ENCODE measurements around the gene ECSCR.

The ECSCR gene

DNA sequence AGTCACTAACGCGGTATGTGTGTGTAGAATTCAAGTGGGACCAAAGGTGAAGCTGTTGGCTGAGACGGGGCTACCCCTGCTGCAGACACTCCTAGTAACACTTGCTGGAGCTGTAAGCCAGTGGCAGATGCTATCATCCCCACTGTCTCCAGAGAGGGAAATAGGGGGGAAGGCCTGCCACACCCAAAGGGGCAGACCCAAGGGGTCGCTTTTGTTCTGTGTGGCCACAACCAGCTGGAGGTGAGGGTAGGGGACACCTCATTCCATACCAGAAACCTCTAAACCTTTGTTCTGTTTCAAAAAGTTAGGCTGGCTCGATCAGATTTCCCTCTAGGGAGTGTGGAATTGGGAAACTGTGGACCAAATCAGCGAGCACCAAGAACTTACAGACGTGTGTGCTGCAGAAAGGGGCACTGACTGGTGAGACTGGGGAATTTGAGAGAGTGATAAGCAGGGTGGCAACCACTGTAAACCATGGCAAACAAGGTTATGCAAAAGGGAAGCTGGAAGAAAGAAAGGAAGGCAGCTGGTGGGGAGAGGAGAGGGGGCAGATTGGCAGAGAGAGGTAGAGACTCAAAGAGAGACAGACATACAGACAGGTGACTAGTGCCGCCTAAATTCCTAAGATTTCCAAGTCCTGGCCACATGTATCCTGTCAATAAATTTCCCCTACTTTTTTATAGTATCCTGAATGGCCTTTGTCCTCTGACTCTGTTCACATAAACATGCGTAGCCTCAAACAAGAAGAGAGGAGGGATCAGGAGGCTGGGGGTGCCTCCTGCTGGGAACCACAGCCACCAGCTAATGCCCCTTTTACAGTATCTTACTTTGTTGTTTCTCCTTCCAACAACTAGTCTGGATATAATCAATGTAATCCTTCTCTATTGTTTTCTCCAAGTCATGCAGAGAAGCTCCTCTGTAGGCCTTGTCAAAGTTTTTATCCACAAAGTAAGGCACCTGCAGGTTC lies 43.0 kb downstream of the ECSCR start:
- no peak overlapping the region for H3K4me3 ChIP-seq (ENCODE audit: low read length)
- TF ChIP-seq, protein P1, sequence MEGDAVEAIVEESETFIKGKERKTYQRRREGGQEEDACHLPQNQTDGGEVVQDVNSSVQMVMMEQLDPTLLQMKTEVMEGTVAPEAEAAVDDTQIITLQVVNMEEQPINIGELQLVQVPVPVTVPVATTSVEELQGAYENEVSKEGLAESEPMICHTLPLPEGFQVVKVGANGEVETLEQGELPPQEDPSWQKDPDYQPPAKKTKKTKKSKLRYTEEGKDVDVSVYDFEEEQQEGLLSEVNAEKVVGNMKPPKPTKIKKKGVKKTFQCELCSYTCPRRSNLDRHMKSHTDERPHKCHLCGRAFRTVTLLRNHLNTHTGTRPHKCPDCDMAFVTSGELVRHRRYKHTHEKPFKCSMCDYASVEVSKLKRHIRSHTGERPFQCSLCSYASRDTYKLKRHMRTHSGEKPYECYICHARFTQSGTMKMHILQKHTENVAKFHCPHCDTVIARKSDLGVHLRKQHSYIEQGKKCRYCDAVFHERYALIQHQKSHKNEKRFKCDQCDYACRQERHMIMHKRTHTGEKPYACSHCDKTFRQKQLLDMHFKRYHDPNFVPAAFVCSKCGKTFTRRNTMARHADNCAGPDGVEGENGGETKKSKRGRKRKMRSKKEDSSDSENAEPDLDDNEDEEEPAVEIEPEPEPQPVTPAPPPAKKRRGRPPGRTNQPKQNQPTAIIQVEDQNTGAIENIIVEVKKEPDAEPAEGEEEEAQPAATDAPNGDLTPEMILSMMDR (IDR thresholded peaks at IDR 0.05; ENCODE audit: insufficient read depth, low read depth, low read length, missing control alignments), result no peak
- no peak for DNase-seq (ENCODE audit: low read depth)

DNA sequence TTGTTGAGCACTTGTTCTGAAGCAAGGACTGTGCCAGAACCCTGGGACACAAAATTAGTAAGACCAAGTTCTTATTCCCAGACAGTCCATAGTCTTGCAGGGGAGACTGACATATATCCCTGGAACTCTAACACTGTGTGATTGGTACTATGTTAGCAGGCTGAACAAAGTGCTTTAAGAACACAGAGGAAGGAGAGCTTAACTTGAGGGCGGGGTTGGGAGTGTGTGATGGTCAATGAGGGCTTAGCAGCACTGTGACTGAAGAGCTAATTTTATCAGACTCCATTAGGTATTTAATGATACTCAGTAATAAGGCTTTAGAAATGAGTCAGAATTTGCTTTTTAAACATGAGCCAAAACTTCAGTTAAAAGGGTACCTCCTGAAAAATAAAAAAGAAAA lies 43.8 kb downstream of the ECSCR start:
- H3K4me3 ChIP-seq (ENCODE audit: low read length), result no peak overlapping the region
- TF ChIP-seq, protein P1 (IDR thresholded peaks at IDR 0.05; ENCODE audit: insufficient read depth, low read depth, low read length, missing control alignments), result no peak
- no peak for DNase-seq (ENCODE audit: low read depth)

DNA sequence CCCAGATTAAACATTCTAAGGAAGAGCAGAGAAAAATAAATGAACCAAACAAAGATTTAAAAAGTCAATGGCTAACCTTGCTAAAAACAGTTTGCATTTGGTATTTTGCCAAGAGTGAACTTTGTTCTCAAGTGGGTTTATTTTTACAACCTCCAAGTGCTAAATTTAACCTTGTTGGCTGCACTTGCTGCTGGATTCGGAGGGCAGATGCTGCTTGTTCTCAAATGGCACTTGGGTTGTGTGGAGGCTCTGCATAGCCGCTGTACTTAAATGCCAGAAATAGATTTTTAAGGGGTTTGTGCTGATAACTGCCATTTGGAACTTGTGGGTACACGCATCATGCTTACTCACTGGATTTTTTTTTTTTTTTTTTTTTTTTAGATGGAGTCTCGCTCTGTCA lies 45.3 kb downstream of the ECSCR start:
- peak; percentile 26 for DNase-seq (ENCODE audit: low read depth)
- TF ChIP-seq, protein P1 (IDR thresholded peaks at IDR 0.05; ENCODE audit: insufficient read depth, low read depth, low read length, missing control alignments), result no peak
- H3K4me3 ChIP-seq (ENCODE audit: low read length), result no peak overlapping the region

DNA sequence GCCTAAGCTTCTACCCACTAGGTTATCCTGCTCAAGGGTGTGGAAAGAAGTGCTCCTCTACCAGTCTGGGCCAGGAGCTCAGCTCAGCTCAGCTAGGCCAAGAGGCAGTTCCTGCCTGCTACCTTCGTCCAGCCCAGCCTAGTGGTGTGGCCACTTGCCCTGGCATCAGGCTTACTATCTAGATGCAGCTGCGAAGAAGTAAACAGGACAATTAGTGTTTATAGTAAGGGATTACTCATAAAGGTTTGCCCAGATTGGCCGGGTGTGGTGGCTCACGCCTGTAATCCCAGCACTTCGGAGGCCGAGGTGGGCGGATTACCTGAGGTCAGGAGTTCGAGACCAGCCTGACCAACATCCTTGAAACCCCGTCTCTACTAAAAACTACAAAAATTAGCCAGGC lies 45.9 kb downstream of the ECSCR start:
- H3K4me3 ChIP-seq (ENCODE audit: low read length), result no peak overlapping the region
- no peak for DNase-seq (ENCODE audit: low read depth)
- TF ChIP-seq, protein P1 (IDR thresholded peaks at IDR 0.05; ENCODE audit: insufficient read depth, low read depth, low read length, missing control alignments), result no peak

DNA sequence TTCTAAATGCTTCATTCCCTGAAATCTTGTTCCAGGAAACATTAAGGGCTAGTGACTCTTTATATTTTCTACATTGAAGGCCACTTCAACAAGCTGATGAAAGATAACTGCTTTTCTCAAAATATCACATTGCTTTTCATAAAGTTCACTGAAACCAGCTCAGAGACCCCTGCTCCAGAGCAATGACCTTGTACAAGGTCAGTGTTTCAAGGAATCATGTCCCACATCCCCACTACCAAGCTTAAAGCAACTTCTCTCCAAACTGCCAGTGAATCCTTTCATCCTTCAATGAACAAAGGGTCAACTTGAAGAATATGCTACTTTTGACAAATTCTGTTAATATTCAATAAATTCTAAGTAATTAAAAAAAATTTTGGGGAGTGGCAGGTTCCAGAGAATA lies 46.7 kb downstream of the ECSCR start:
- H3K4me3 ChIP-seq (ENCODE audit: low read length), result no peak overlapping the region
- no peak for DNase-seq (ENCODE audit: low read depth)
- TF ChIP-seq, protein P1 (IDR thresholded peaks at IDR 0.05; ENCODE audit: insufficient read depth, low read depth, low read length, missing control alignments), result no peak

DNA sequence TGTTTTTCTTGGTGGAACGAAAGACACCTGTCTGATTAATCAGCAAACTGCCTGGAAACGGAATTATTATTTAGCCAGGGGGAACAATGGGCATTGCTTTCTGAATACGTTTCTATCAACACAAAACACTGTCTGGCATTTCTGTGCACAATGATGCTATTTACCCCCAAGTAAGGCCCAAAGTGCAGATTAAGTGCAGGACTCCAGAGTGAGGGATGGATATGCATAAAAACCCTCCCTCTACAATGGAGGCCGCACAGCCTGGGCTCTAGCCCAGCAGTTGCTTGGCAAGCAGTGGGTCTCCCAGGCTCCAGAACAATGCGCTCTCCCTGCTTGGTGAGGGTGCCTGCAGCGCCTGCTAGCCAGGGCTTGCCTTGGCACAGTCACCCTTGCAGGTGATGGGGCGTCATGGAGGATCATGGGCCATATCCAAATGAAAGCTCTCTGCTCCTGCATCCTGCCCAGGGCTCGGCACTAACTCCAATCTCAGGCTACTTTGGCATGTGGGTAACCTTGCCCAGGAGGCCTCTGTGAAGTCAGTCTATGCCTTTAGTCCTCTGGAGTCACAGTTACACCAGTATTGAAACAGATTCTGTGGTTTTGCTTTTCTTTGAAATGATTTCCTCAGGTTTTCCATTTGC lies 47.2 kb downstream of the ECSCR start:
- TF ChIP-seq, protein P1 (IDR thresholded peaks at IDR 0.05; ENCODE audit: insufficient read depth, low read depth, low read length, missing control alignments), result no peak
- DNase-seq (ENCODE audit: low read depth), result peak; percentile 90
- H3K4me3 ChIP-seq (ENCODE audit: low read length), result no peak overlapping the region

Data from epithelial cell of esophagus (primary cell).